PC-9 (cell line): ENCODE results near the gene CFAP119.

Source experiments
- EZH2 ChIP-seq: fragments of 200-600 bp; sonication (generic); IDR thresholded peaks from 2 replicates; pipeline ENCODE4 v1.8.0; 2017; ENCODE audit warnings: antibody characterized with exemption, low read depth
- TF ChIP-seq, protein P1 (sequence below): fragments of 200-600 bp; sonication (generic); conservative IDR thresholded peaks from 2 replicates; pipeline ENCODE4 v1.6.1; 2017; ENCODE audit warnings: mixed run types, antibody characterized with exemption, mild to moderate bottlenecking, moderate library complexity

DNA sequence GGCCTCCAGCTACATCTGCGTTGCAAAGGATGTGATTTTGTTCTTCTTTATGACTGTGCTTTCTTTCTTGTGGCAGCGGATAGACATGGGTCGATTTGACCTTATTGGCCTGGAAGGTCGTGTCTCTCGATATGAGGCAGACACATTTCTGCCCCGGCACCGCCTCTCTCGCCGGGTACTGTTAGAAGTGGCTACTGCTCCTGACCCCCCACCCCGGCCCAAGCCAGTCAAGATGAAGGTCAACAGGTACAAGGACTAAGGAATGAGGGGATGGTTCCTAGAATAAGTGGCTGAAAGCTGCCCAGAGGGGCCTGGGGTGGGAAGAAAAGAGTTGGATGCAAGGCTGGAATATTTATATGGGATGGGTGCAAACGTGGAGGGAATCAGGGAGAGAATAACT lies 41.8 kb downstream of the CFAP119 start:
- TF ChIP-seq EZH2 = no peak
- TF ChIP-seq, protein P1, sequence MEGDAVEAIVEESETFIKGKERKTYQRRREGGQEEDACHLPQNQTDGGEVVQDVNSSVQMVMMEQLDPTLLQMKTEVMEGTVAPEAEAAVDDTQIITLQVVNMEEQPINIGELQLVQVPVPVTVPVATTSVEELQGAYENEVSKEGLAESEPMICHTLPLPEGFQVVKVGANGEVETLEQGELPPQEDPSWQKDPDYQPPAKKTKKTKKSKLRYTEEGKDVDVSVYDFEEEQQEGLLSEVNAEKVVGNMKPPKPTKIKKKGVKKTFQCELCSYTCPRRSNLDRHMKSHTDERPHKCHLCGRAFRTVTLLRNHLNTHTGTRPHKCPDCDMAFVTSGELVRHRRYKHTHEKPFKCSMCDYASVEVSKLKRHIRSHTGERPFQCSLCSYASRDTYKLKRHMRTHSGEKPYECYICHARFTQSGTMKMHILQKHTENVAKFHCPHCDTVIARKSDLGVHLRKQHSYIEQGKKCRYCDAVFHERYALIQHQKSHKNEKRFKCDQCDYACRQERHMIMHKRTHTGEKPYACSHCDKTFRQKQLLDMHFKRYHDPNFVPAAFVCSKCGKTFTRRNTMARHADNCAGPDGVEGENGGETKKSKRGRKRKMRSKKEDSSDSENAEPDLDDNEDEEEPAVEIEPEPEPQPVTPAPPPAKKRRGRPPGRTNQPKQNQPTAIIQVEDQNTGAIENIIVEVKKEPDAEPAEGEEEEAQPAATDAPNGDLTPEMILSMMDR = no peak
